ENCODE measurements around the gene MICOS13. TPM values are rescaled to one million over a fixed set of nuclear protein-coding genes. Genes with fewer than 3 reads are reported as not detected.
A peak's percentile ranks its signal among the peaks of the same experiment; 100 is the strongest.

MICOS13 gene
- total and polyA plus RNA-seq, 10 of the 15 experiments (the other 5 are each of a cell fraction or from before 2014, with no cell fraction given), result 9.4 to 211 (median 51.3) TPM

- TF ChIP-seq IKZF2 (IDR thresholded peaks at IDR 0.05), result peak in 1 of 2 experiments; percentile 43; a peak in 1 of 4 replicates
- TF ChIP-seq NR2F1 (conservative IDR thresholded peaks at IDR 0.05), result 0 out of 2 replicates have a peak, but pooled peaks have one; percentile 5
- TF ChIP-seq BACH1 (IDR thresholded peaks at IDR 0.05; ENCODE audit: borderline replicate concordance), result 0 out of 2 replicates have a peak, but pooled peaks have one; percentile 16
- TF ChIP-seq POLR2A (IDR thresholded peaks at IDR 0.05; ENCODE audit: low read depth, low read length), result no peak
- TF ChIP-seq RELB (IDR thresholded peaks at IDR 0.05; ENCODE audit: low read depth), result no peak
- TF ChIP-seq SMAD1 (IDR thresholded peaks at IDR 0.05; ENCODE audit: low read depth, partially characterized antibody), result peak; percentile 47
- no peak for TF ChIP-seq SMARCA5 (IDR thresholded peaks at IDR 0.05)
Measured at GRCh38 chr19:5680084-5680436, 256 bp downstream of the MICOS13 start (continued).

- 28% methylated on average over 26 of the region's 26 CpGs for WGBS (ENCODE audit: insufficient coverage, insufficient replicate concordance, low lambda C conversion rate, missing lambda C conversion rate)
- ATAC-seq (peak; percentile 33), DNase-seq (ENCODE audit: low read depth, low spot score) (no peak), FAIRE-seq (no peak)
- Histone ChIP-seq H3K9ac (ENCODE audit: control insufficient read depth, insufficient read depth, low read length) (peak overlapping the region; percentile 81), H3K79me2 (ENCODE audit: control insufficient read depth, insufficient read depth, low read length) (peaks cover 12% of the 10 kb centered on the region), H2AFZ (ENCODE audit: control insufficient read depth, low read depth, low read length) (peak overlapping the region; percentile 77), H4K20me1 (ENCODE audit: control insufficient read depth, insufficient read depth) (no peaks in the 10 kb centered on the region), H3K4me1 (ENCODE audit: control insufficient read depth, insufficient read depth, low read length) (peaks cover 5% of the 10 kb centered on the region; the same call in 1 of the 2 replicates), H3K36me3 (ENCODE audit: control insufficient read depth in 2 of 2, insufficient read depth in 2 of 2, low read length in 1 of 2) (peaks cover 0 to 2% of the 10 kb centered on the region in 2 experiments; a peak in 2 of 4 replicates), H3K27me3 (replicated peaks in 1 of 2; ENCODE audit: control insufficient read depth in 2 of 2, insufficient read depth in 2 of 2, low read length in 1 of 2) (no peaks in the 10 kb centered on the region), H3K4me3 (peak overlapping the region; percentile 98), H3K4me2 (ENCODE audit: control insufficient read depth, insufficient read depth) (peak overlapping the region; percentile 96), H3K27ac (ENCODE audit: control insufficient read depth, insufficient read depth) (peak overlapping the region; percentile 46), H3K9me3 (replicated peaks; ENCODE audit: control insufficient read depth, insufficient read depth, low read length) (no peaks in the 10 kb centered on the region)
- TF ChIP-seq BCL3 (IDR thresholded peaks at IDR 0.05; ENCODE audit: borderline replicate concordance, insufficient read depth, low read depth, low read length, poor library complexity, severe bottlenecking) (peak; percentile 42), E4F1 (IDR thresholded peaks at IDR 0.05; ENCODE audit: borderline replicate concordance, partially characterized antibody) (no peak), MYC (IDR thresholded peaks at IDR 0.05; ENCODE audit: insufficient read depth, insufficient read length, insufficient replicate concordance, low read length, severe bottlenecking) (peak; percentile 7), SREBF2 (IDR thresholded peaks at IDR 0.05; ENCODE audit: low read length) (no peak), ASH2L (IDR thresholded peaks at IDR 0.05; ENCODE audit: borderline replicate concordance, low read depth) (no peak), SMAD5 (IDR thresholded peaks at IDR 0.05; ENCODE audit: low read depth) (0 out of 2 replicates have a peak, but pooled peaks have one; percentile 4)
- ChIA-PET POLR2A (interaction anchor here (0.5 to 0.6 kb wide), 2 partner anchors 55 to 70 kb away, joined by 4 read pairs; no protein-coding TSS in a partner anchor), SMC1A (ENCODE audit: uncharacterized antibody, unreplicated experiment) (no interaction called here), RAD21 (ENCODE audit: unreplicated experiment) (no interaction called here), CTCF (interaction anchor here (1.0 kb wide), 1 partner anchor 10 kb away, joined by 4 read pairs; the partner anchor contains the start of gene RPL36)
- BruUV-seq (replicated peaks), result no TSS peak
- intact Hi-C loops (cut with micrococcal nuclease; ENCODE audit: unreplicated experiment), result no loop called here
- in situ Hi-C loops (cut with MboI), result loop anchor here (10.0 kb wide), 1 partner anchor 1435 kb away; the partner anchor contains the start of gene YJU2
Measured at GRCh38 chr19:5679289-5680083, 830 bp downstream of the MICOS13 start.

Data from GM12878 (cell line).